ENCODE results near the gene MRPL12.

Gene MRPL12

GRCh38 chr17:81720267-81721071, 17.3 kb downstream of the MRPL12 start:
- H3K4me3 ChIP-seq (ENCODE audit: low read depth, low read length), result no peak overlapping the region
- DNase-seq (ENCODE audit: low read depth), result no peak
- in situ Hi-C loops (cut with HindIII; ENCODE audit: low sequenced_read_pairs), result no loop called here
- TF ChIP-seq CTCF (IDR thresholded peaks at IDR 0.05; ENCODE audit: low read depth, low read length, missing control alignments), result no peak

GRCh38 chr17:81722184-81723120, 19.3 kb downstream of the MRPL12 start:
- DNase-seq (ENCODE audit: low read depth), result no peak
- TF ChIP-seq CTCF (IDR thresholded peaks at IDR 0.05; ENCODE audit: low read depth, low read length, missing control alignments), result no peak
- in situ Hi-C loops (cut with HindIII; ENCODE audit: low sequenced_read_pairs), result no loop called here
- no peak overlapping the region for H3K4me3 ChIP-seq (ENCODE audit: low read depth, low read length)

- no peak overlapping the region for H3K4me3 ChIP-seq (ENCODE audit: low read depth, low read length)
- TF ChIP-seq CTCF (IDR thresholded peaks at IDR 0.05; ENCODE audit: low read depth, low read length, missing control alignments), result no peak
- DNase-seq (ENCODE audit: low read depth), result no peak
- in situ Hi-C loops (cut with HindIII; ENCODE audit: low sequenced_read_pairs), result no loop called here
Observed at GRCh38 chr17:81723651-81724209, 20.6 kb downstream of the MRPL12 start.

- no peak for DNase-seq (ENCODE audit: low read depth)
- no peak for TF ChIP-seq CTCF (IDR thresholded peaks at IDR 0.05; ENCODE audit: low read depth, low read length, missing control alignments)
- in situ Hi-C loops (cut with HindIII; ENCODE audit: low sequenced_read_pairs), result no loop called here
- no peak overlapping the region for H3K4me3 ChIP-seq (ENCODE audit: low read depth, low read length)
Observed at GRCh38 chr17:81725439-81725838, 22.3 kb downstream of the MRPL12 start.

GRCh38 chr17:81726004-81726403, 22.8 kb downstream of the MRPL12 start:
- in situ Hi-C loops (cut with HindIII; ENCODE audit: low sequenced_read_pairs), result no loop called here
- TF ChIP-seq CTCF (IDR thresholded peaks at IDR 0.05; ENCODE audit: low read depth, low read length, missing control alignments), result no peak

GRCh38 chr17:81727324-81728031, 24.3 kb downstream of the MRPL12 start:
- H3K4me3 ChIP-seq (ENCODE audit: low read depth, low read length), result no peak overlapping the region
- no peak for DNase-seq (ENCODE audit: low read depth)
- no peak for TF ChIP-seq CTCF (IDR thresholded peaks at IDR 0.05; ENCODE audit: low read depth, low read length, missing control alignments)
- in situ Hi-C loops (cut with HindIII; ENCODE audit: low sequenced_read_pairs), result no loop called here

More at GRCh38 chr17:81726004-81726403, 22.8 kb downstream of the MRPL12 start:
- H3K4me3 ChIP-seq (ENCODE audit: low read depth, low read length), result no peak overlapping the region
- no peak for DNase-seq (ENCODE audit: low read depth)

All from astrocyte of the cerebellum (primary cell).